Thyroid gland (tissue), 4 donors: ENCODE results near the gene ATRIP. TPM values are rescaled to one million over a fixed set of nuclear protein-coding genes. Genes with fewer than 3 reads are reported as not detected.

Experiments
- DNase-seq, 2 donors: peaks; one replicate each; pipeline ENCODE4 v3.0.0-alpha.2; 2019
- H3K27ac ChIP-seq, 3 donors: fragments of 200-600 bp; sonication (generic); 1 replicate in 2 of 3; 2 replicates in 1 of 3; pipeline ENCODE4 v1.5.1; 2016 to 2019; ENCODE audit warnings: mild to moderate bottlenecking in 1 of 3, moderate library complexity in 1 of 3
- H3K27me3 ChIP-seq: fragments of 200-600 bp; sonication (generic); one replicate; pipeline ENCODE4 v1.5.1; 2019
- H3K36me3 ChIP-seq, 2 donors: fragments of 200-600 bp; sonication (generic); one replicate each; pipeline ENCODE4 v1.5.1; 2016 to 2019
- H3K4me1 ChIP-seq, 2 donors: fragments of 200-600 bp; sonication (generic); one replicate each; pipeline ENCODE4 v1.5.1; 2017 to 2019
- H3K4me3 ChIP-seq, 3 donors: fragments of 200-600 bp; sonication (generic); replicated peaks in 1 of 3; 1 replicate in 2 of 3; 2 replicates in 1 of 3; pipeline ENCODE4 v1.5.1; 2016; ENCODE audit warnings: mild to moderate bottlenecking in 1 of 3
- H3K9me3 ChIP-seq: fragments of 200-600 bp; sonication (generic); one replicate; pipeline ENCODE4 v1.5.1; 2017
- CTCF ChIP-seq, 6 experiments: fragments of 200-600 bp in 3 of 6; fragments of 450-650 bp in 3 of 6; sonication (generic) in 3 of 6; IDR thresholded peaks; one replicate each; pipeline ENCODE4 v1.5.1; 2016 to 2019; ENCODE audit warnings: antibody characterized with exemption in 6 of 6, mild to moderate bottlenecking in 2 of 6, inconsistent platforms in 1 of 6, moderate library complexity in 1 of 6
- POLR2A ChIP-seq, 2 donors: fragments of 450-650 bp; IDR thresholded peaks; one replicate each; pipeline ENCODE4 v1.6.1; 2017; ENCODE audit warnings: antibody characterized with exemption in 2 of 2, mild to moderate bottlenecking in 2 of 2, moderate library complexity in 1 of 2
- WGBS, 2 donors: methylation state at CpG; one replicate each; pipeline ENCODE4 v1.1.5; 2017; 5-methylcytosine and 5-hydroxymethylcytosine counted together
- intact Hi-C: fragments of 100-400 bp; cut with DNase I; formaldehyde crosslinking; loops from one replicate; pipeline ENCODE4 v1.15.1; 2023
- total RNA-seq, 4 donors: library from RNA; depleted of rRNA; stranded (reverse); fragments of >200 nt; gene quantifications; one replicate each; pipeline ENCODE4 v1.2.3, GENCODE V29; 2016

ATRIP gene
- total RNA-seq, 4 donors from 2014 or later = 8.4 to 13.9 (median 11.0) TPM

GRCh38 chr3:48439820-48440589, 6.5 kb upstream of the ATRIP start, which contains the start of the genes CCDC51 and TMA7:
CCDC51 (minus strand) TSS chr3:48440119; CDS start chr3:48435128, 4,991 bp downstream.
TMA7 (plus strand) TSS chr3:48440257; CDS start chr3:48440297, 40 bp downstream.
- Histone ChIP-seq H3K4me3 (peak within 1 kb of the TSS; percentile 72 to 91 (median 84)), H3K27me3 (no peaks in the 10 kb centered on the region), H3K27ac (peak within 1 kb of the TSS; percentile 72 to 89 (median 84)), H3K4me1 (peaks cover 22 to 26% of the 10 kb centered on the region in 2 donors), H3K9me3 (no peaks in the 10 kb centered on the region), H3K36me3 (peaks cover 4 to 6% of the 10 kb centered on the region in 2 donors)
- 0 to 1% methylated on average over 50 to 53 of the region's 54 CpGs for WGBS, 2 donors
- intact Hi-C loops = loop anchor here (5.0 to 10.0 kb wide), 2 partner anchors 165 to 248 kb away; no protein-coding TSS in a partner anchor
- TF ChIP-seq CTCF (IDR thresholded peaks at IDR 0.05) = no peak
- TF ChIP-seq POLR2A (IDR thresholded peaks at IDR 0.05) = peak; percentile 37 to 92
- peak; percentile 99 to 100 for DNase-seq

GRCh38 chr3:48440590-48440958, 6.0 kb upstream of the ATRIP start:
- Histone ChIP-seq H3K4me1 (peaks cover 17 to 20% of the 10 kb centered on the region in 2 donors), H3K36me3 (peaks cover 4 to 6% of the 10 kb centered on the region in 2 donors), H3K27me3 (no peaks in the 10 kb centered on the region), H3K27ac (peak overlapping the region; percentile 72 to 89 (median 84)), H3K4me3 (peak overlapping the region; percentile 72 to 91 (median 84)), H3K9me3 (no peaks in the 10 kb centered on the region)
- no peak for TF ChIP-seq POLR2A (IDR thresholded peaks at IDR 0.05)
- no peak for TF ChIP-seq CTCF (IDR thresholded peaks at IDR 0.05)
- DNase-seq = peak in 1 of 2 donors; percentile 33
- intact Hi-C loops = no loop called here
- 2% methylated on average over 21 of the region's 21 CpGs for WGBS, 2 donors

GRCh38 chr3:48441940-48442339, 4.6 kb upstream of the ATRIP start:
- Histone ChIP-seq H3K4me1 (peaks cover 17 to 20% of the 10 kb centered on the region in 2 donors), H3K36me3 (peaks cover 4 to 6% of the 10 kb centered on the region in 2 donors), H3K27me3 (no peaks in the 10 kb centered on the region), H3K4me3 (no peak overlapping the region), H3K27ac (no peak overlapping the region), H3K9me3 (no peaks in the 10 kb centered on the region)
- intact Hi-C loops = no loop called here
- no peak for DNase-seq
- TF ChIP-seq CTCF (IDR thresholded peaks at IDR 0.05) = no peak
- TF ChIP-seq POLR2A (IDR thresholded peaks at IDR 0.05) = no peak
- 73 to 82% methylated on average over 6 of the region's 6 CpGs for WGBS, 2 donors

- Histone ChIP-seq H3K9me3 (no peaks in the 10 kb centered on the region), H3K27ac (no peak overlapping the region), H3K36me3 (peaks cover 4 to 6% of the 10 kb centered on the region in 2 donors), H3K27me3 (no peaks in the 10 kb centered on the region), H3K4me3 (no peak overlapping the region), H3K4me1 (peaks cover 18 to 24% of the 10 kb centered on the region in 2 donors)
- TF ChIP-seq POLR2A (IDR thresholded peaks at IDR 0.05) = no peak
- no peak for TF ChIP-seq CTCF (IDR thresholded peaks at IDR 0.05)
- intact Hi-C loops = no loop called here
- DNase-seq = no peak
- WGBS, 2 donors = 62 to 73% methylated on average over 6 of the region's 6 CpGs
These were observed 1.2 kb upstream of the ATRIP start for GRCh38 chr3:48445277-48445882.
